ENCODE results near the gene PTPRK. TPM values are rescaled to one million over a fixed set of nuclear protein-coding genes. Genes with fewer than 3 reads are reported as not detected.

The PTPRK gene
- total and polyA plus RNA-seq, 9 of the 15 experiments (the other 6 are each of a cell fraction or from before 2014, with no cell fraction given) = 0.04 to 0.51 TPM; not detected in 7

- no peak for DNase-seq (ENCODE audit: extremely low read depth in 1 of 4, low spot score in 3 of 4)
- no peak for ATAC-seq
- H3K9me1 ChIP-seq (ENCODE audit: control insufficient read depth, insufficient read depth, low read length) = no peaks in the 10 kb centered on the region
- in situ Hi-C loops (cut with MboI) = no loop called here
- no peak overlapping the region for H2AFZ ChIP-seq (ENCODE audit: low read depth, low read length)
- ChIA-PET CTCF (ENCODE audit: low intra/inter-chr PET ratio) (no interaction called here), POLR2A (no interaction called here)
- BruUV-seq (replicated peaks) = no TSS peak
- H3K4me1 ChIP-seq (replicated peaks in 1 of 2; ENCODE audit: control insufficient read depth in 2 of 2, insufficient read depth in 2 of 2, low read length in 2 of 2) = no peaks in the 10 kb centered on the region
- no peaks in the 10 kb centered on the region; the same call in 1 of the 2 replicates for H3K9me3 ChIP-seq (replicated peaks; ENCODE audit: control insufficient read depth, insufficient read depth, low read depth, low read length)
- intact Hi-C loops (cut with micrococcal nuclease) = no loop called here
- no peak overlapping the region for H3K9ac ChIP-seq (ENCODE audit: insufficient read depth in 1 of 2, low read depth in 2 of 2, low read length in 2 of 2)
- no peak overlapping the region for H3K4me3 ChIP-seq
- H4K20me1 ChIP-seq (replicated peaks; ENCODE audit: control insufficient read depth, insufficient read depth, low read length) = no peaks in the 10 kb centered on the region
- H3K79me2 ChIP-seq (ENCODE audit: control insufficient read depth, insufficient read depth, low read length) = no peaks in the 10 kb centered on the region
- no peak overlapping the region for H3K27ac ChIP-seq (ENCODE audit: extremely low read depth, low read depth, low read length)
- H3K27me3 ChIP-seq (ENCODE audit: control insufficient read depth in 2 of 2, insufficient read depth in 2 of 2, low read length in 2 of 2) = no peaks in the 10 kb centered on the region
- FAIRE-seq = no peak
- no peaks in the 10 kb centered on the region for H3K36me3 ChIP-seq (ENCODE audit: control insufficient read depth, insufficient read depth, low read length)
- WGBS (ENCODE audit: insufficient coverage, low coverage, missing lambda C conversion rate) = 0% methylated on average over 1 of the region's 1 CpG
- H3K4me2 ChIP-seq (ENCODE audit: insufficient read depth, low read length) = no peak overlapping the region
- TF ChIP-seq, protein P1, sequence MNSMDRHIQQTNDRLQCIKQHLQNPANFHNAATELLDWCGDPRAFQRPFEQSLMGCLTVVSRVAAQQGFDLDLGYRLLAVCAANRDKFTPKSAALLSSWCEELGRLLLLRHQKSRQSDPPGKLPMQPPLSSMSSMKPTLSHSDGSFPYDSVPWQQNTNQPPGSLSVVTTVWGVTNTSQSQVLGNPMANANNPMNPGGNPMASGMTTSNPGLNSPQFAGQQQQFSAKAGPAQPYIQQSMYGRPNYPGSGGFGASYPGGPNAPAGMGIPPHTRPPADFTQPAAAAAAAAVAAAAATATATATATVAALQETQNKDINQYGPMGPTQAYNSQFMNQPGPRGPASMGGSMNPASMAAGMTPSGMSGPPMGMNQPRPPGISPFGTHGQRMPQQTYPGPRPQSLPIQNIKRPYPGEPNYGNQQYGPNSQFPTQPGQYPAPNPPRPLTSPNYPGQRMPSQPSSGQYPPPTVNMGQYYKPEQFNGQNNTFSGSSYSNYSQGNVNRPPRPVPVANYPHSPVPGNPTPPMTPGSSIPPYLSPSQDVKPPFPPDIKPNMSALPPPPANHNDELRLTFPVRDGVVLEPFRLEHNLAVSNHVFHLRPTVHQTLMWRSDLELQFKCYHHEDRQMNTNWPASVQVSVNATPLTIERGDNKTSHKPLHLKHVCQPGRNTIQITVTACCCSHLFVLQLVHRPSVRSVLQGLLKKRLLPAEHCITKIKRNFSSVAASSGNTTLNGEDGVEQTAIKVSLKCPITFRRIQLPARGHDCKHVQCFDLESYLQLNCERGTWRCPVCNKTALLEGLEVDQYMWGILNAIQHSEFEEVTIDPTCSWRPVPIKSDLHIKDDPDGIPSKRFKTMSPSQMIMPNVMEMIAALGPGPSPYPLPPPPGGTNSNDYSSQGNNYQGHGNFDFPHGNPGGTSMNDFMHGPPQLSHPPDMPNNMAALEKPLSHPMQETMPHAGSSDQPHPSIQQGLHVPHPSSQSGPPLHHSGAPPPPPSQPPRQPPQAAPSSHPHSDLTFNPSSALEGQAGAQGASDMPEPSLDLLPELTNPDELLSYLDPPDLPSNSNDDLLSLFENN (IDR thresholded peaks at IDR 0.05; ENCODE audit: low read depth in 2 of 2, low read length in 2 of 2) = no peak
- TF ChIP-seq SNIP1 (IDR thresholded peaks at IDR 0.05; ENCODE audit: low read depth) (no peak), E2F6 (IDR thresholded peaks at IDR 0.05; ENCODE audit: borderline replicate concordance in 1 of 2, extremely low read depth in 1 of 2, insufficient read depth in 1 of 2, insufficient read length in 1 of 2, low read depth in 1 of 2, low read length in 1 of 2, poor library complexity in 1 of 2, severe bottlenecking in 1 of 2) (no peak), TRIM24 (IDR thresholded peaks at IDR 0.05) (no peak), ZNF197 (CRISPR knock-in tag; IDR thresholded peaks at IDR 0.05; ENCODE audit: low read depth) (no peak), NFIC (IDR thresholded peaks at IDR 0.05) (no peak), ZNF384 (IDR thresholded peaks at IDR 0.05; ENCODE audit: low read depth, low read length) (no peak), DMBX1 (CRISPR knock-in tag; IDR thresholded peaks at IDR 0.05; ENCODE audit: borderline replicate concordance) (no peak), ESRRB (CRISPR knock-in tag; IDR thresholded peaks at IDR 0.05; ENCODE audit: borderline replicate concordance) (no peak), SRSF3 (IDR thresholded peaks at IDR 0.05; ENCODE audit: insufficient read depth, low read length) (no peak), NFIX (CRISPR knock-in tag; IDR thresholded peaks at IDR 0.05; ENCODE audit: low read depth) (no peak)
- TF ChIP-seq, protein P2, sequence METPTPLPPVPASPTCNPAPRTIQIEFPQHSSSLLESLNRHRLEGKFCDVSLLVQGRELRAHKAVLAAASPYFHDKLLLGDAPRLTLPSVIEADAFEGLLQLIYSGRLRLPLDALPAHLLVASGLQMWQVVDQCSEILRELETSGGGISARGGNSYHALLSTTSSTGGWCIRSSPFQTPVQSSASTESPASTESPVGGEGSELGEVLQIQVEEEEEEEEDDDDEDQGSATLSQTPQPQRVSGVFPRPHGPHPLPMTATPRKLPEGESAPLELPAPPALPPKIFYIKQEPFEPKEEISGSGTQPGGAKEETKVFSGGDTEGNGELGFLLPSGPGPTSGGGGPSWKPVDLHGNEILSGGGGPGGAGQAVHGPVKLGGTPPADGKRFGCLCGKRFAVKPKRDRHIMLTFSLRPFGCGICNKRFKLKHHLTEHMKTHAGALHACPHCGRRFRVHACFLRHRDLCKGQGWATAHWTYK (CRISPR knock-in tag; IDR thresholded peaks at IDR 0.05) = no peak
These were observed 46.6 kb upstream of the PTPRK start for GRCh38 chr6:128567029-128567428.

Data from K562 (cell line).